IMR-90 (cell line): ENCODE results near the gene KL. TPM values are rescaled to one million over a fixed set of nuclear protein-coding genes. Genes with fewer than 3 reads are reported as not detected.

Source experiments
- ATAC-seq: fragments of 200-7000 bp; cut with Tn5 transposase; 2 replicates; pipeline ENCODE4 v1.9.1; 2020; ENCODE audit warnings: low read depth, mild to moderate bottlenecking, moderate library complexity
- BruUV-seq: library from RNA; stranded (reverse); fragments of 400-500 nt; replicated peaks from 2 replicates; lab custom pipeline; 2021; lab: Mats Ljungman, UMichigan
- CTCF ChIA-PET: fragments of 300-600 bp; formaldehyde crosslinking; extraction: SDS; loops from one replicate; lab custom pipeline; 2021; ENCODE audit warnings: antibody characterized with exemption; lab: Yijun Ruan, JAX
- POLR2A ChIA-PET: fragments of 300-600 bp; sonication (Branson Sonifier 250); formaldehyde crosslinking; loops from one replicate; lab custom pipeline; 2022; ENCODE audit warnings: antibody characterized with exemption; ENCODE audit not compliant: unreplicated experiment; lab: Charles Lee
- DNase-seq: peaks from one replicate; pipeline ENCODE4 v3.0.0; 2013
- H2AFZ ChIP-seq: replicated peaks from 2 replicates; pipeline ENCODE3; 2013; ENCODE audit warnings: low read length, mild to moderate bottlenecking; ENCODE audit not compliant: poor library complexity
- H2AK5ac ChIP-seq: 2 replicates; pipeline ENCODE4 v1.6.1; 2013; ENCODE audit warnings: low read depth, low read length, inconsistent platforms
- H2AK9ac ChIP-seq: replicated peaks from 2 replicates; pipeline ENCODE3; 2013; ENCODE audit warnings: mild to moderate bottlenecking, low read depth, low read length, moderate library complexity; ENCODE audit not compliant: poor library complexity
- H2BK120ac ChIP-seq: 2 replicates; pipeline ENCODE4 v1.6.1; 2013; ENCODE audit warnings: low read depth, low read length, inconsistent platforms
- H2BK15ac ChIP-seq: 3 replicates; pipeline ENCODE4 v1.6.1; 2013; ENCODE audit warnings: low read depth, low read length, inconsistent platforms
- H2BK20ac ChIP-seq: 2 replicates; pipeline ENCODE4 v1.6.1; 2013; ENCODE audit warnings: low read depth, mild to moderate bottlenecking, inconsistent platforms, low read length, moderate library complexity
- H2BK5ac ChIP-seq: 2 replicates; pipeline ENCODE4 v1.6.1; 2013; ENCODE audit warnings: mild to moderate bottlenecking, low read depth, low read length, inconsistent platforms; ENCODE audit not compliant: poor library complexity, severe bottlenecking
- H3K14ac ChIP-seq: replicated peaks from 2 replicates; pipeline ENCODE4 v1.6.1; 2013; ENCODE audit warnings: low read depth, low read length, inconsistent platforms
- H3K18ac ChIP-seq: 2 replicates; pipeline ENCODE4 v1.6.1; 2013; ENCODE audit warnings: low read depth, low read length, control low read depth
- H3K23ac ChIP-seq: 2 replicates; pipeline ENCODE4 v1.6.1; 2013; ENCODE audit warnings: low read depth, low read length, inconsistent platforms
- H3K27ac ChIP-seq: 2 replicates; pipeline ENCODE4 v1.5.1; 2013; ENCODE audit warnings: mild to moderate bottlenecking, control low read depth, low read length; ENCODE audit not compliant: insufficient read depth
- H3K27me3 ChIP-seq: 2 replicates; pipeline ENCODE4 v1.6.1; 2013; ENCODE audit warnings: low read length; ENCODE audit not compliant: control insufficient read depth, insufficient read depth
- H3K36me3 ChIP-seq: 2 replicates; pipeline ENCODE4 v1.6.1; 2013; ENCODE audit warnings: low read length, mixed read lengths; ENCODE audit not compliant: control insufficient read depth, insufficient read depth
- H3K4ac ChIP-seq: 2 replicates; pipeline ENCODE4 v1.6.1; 2013; ENCODE audit warnings: low read depth, low read length, inconsistent platforms
- H3K4me1 ChIP-seq: 2 replicates; pipeline ENCODE4 v1.6.1; 2013; ENCODE audit warnings: low read length, mixed read lengths; ENCODE audit not compliant: control insufficient read depth, insufficient read depth
- H3K4me2 ChIP-seq: 2 replicates; pipeline ENCODE4 v1.6.1; 2013; ENCODE audit warnings: low read depth, mild to moderate bottlenecking, control low read depth, low read length, moderate library complexity
- H3K4me3 ChIP-seq: 2 replicates; pipeline ENCODE4 v1.5.1; 2013; ENCODE audit warnings: low read depth, mild to moderate bottlenecking, control low read depth, low read length, moderate library complexity; ENCODE audit not compliant: insufficient read depth
- H3K56ac ChIP-seq: 2 replicates; pipeline ENCODE4 v1.6.1; 2013; ENCODE audit warnings: low read length, inconsistent platforms; ENCODE audit not compliant: insufficient read depth; ENCODE audit errors: extremely low read depth
- H3K79me1 ChIP-seq, 2 experiments: 2 replicates each; pipeline ENCODE4 v1.6.1; 2013; ENCODE audit warnings: low read length in 2 of 2, inconsistent platforms in 1 of 2, low read depth in 1 of 2
- H3K9ac ChIP-seq: 2 replicates; pipeline ENCODE4 v1.6.1; 2013; ENCODE audit warnings: low read depth, low read length, control low read depth
- H3K9me1 ChIP-seq: 2 replicates; pipeline ENCODE4 v1.6.1; 2013; ENCODE audit warnings: low read length, inconsistent platforms; ENCODE audit not compliant: insufficient read depth
- H3K9me3 ChIP-seq: 2 replicates; pipeline ENCODE4 v1.6.1; 2013; ENCODE audit warnings: low read length; ENCODE audit not compliant: control insufficient read depth, insufficient read depth
- H4K20me1 ChIP-seq: 2 replicates; pipeline ENCODE4 v1.6.1; 2013; ENCODE audit warnings: low read length, inconsistent platforms; ENCODE audit not compliant: insufficient read depth
- H4K5ac ChIP-seq: 2 replicates; pipeline ENCODE4 v1.6.1; 2013; ENCODE audit warnings: mild to moderate bottlenecking, low read depth, low read length, control low read depth
- H4K8ac ChIP-seq, 2 experiments: 2 replicates each; pipeline ENCODE4 v1.6.1; 2013; ENCODE audit warnings: low read depth in 2 of 2, low read length in 2 of 2, control low read depth in 1 of 2, inconsistent platforms in 1 of 2
- H4K91ac ChIP-seq: 2 replicates; pipeline ENCODE4 v1.6.1; 2013; ENCODE audit warnings: low read depth, low read length, inconsistent platforms; ENCODE audit not compliant: insufficient read depth
- BHLHE40 ChIP-seq: fragments of 150-350 bp; IDR thresholded peaks from 2 replicates; pipeline ENCODE4 v1.6.1; 2016; ENCODE audit warnings: mild to moderate bottlenecking, low read depth, low read length
- CTCF ChIP-seq: conservative IDR thresholded peaks from 2 replicates; pipeline ENCODE4 v1.5.1; 2012; ENCODE audit warnings: mild to moderate bottlenecking, low read depth, low read length, improper control_type of control experiment
- MAFK ChIP-seq: IDR thresholded peaks from 2 replicates; pipeline ENCODE4 v1.6.1; 2012; ENCODE audit warnings: low read depth, low read length, improper control_type of control experiment
- NFE2L2 ChIP-seq: fragments of 150-350 bp; IDR thresholded peaks from 2 replicates; pipeline ENCODE4 v1.6.1; 2016; ENCODE audit warnings: low read depth, mild to moderate bottlenecking, low read length
- POLR2A ChIP-seq: IDR thresholded peaks from 2 replicates; pipeline ENCODE4 v1.6.1; 2012; ENCODE audit warnings: mild to moderate bottlenecking, low read depth, low read length
- RFX5 ChIP-seq: IDR thresholded peaks from 2 replicates; pipeline ENCODE4 v1.8.0; 2012; ENCODE audit warnings: low read depth, mild to moderate bottlenecking, low read length, moderate library complexity
- SMC3 ChIP-seq: fragments of 150-350 bp; IDR thresholded peaks from 2 replicates; pipeline ENCODE4 v1.6.1; 2016; ENCODE audit warnings: low read depth, mild to moderate bottlenecking, antibody characterized with exemption, low read length, moderate library complexity
- WGBS, 2 experiments: methylation state at CpG; one replicate each; pipeline versions ENCODE4 v1.1.5 to v1.1.7; 2013; ENCODE audit warnings: missing lambda C conversion rate in 2 of 2; ENCODE audit not compliant: insufficient read length in 1 of 2; ENCODE audit errors: extremely low coverage in 2 of 2; 5-methylcytosine and 5-hydroxymethylcytosine counted together
- dilution Hi-C: fragments of 300-500 bp; cut with HindIII; formaldehyde crosslinking; loops from one replicate; pipeline ENCODE4 v1.14.3; 2018; ENCODE audit warnings: low sequenced_read_pairs; ENCODE audit not compliant: unreplicated experiment
- in situ Hi-C: fragments of 300-500 bp; cut with MboI; formaldehyde crosslinking; loops from 3 replicates; pipeline ENCODE4 v1.14.3; 2019; ENCODE audit warnings: low sequenced_read_pairs, inconsistent platforms, mixed read lengths
- intact Hi-C: fragments of 100-400 bp; cut with micrococcal nuclease; formaldehyde crosslinking; loops from 2 replicates; pipeline ENCODE4 v1.10.0; 2022
- polyA plus RNA-seq, 3 experiments: library from polyadenylated mRNA; depleted of rRNA; stranded (reverse); fragments of >200 nt; gene quantifications; 2 replicates each; pipeline ENCODE4 v1.2.3, GENCODE V29; 2012; ENCODE audit warnings: low replicate concordance in 1 of 3
- total RNA-seq: library from RNA; depleted of rRNA; stranded (reverse); fragments of >200 nt; gene quantifications from 2 replicates; pipeline ENCODE4 v1.2.3, GENCODE V29; 2012
- TF ChIP-seq, protein P1 (sequence below): fragments of 150-350 bp; IDR thresholded peaks from 2 replicates; pipeline ENCODE4 v1.6.1; 2016; ENCODE audit warnings: low read depth, mild to moderate bottlenecking, low read length, moderate library complexity, borderline replicate concordance

KL gene
- total and polyA plus RNA-seq, 2 of the 4 experiments (the other 2 are of a cell fraction) = not detected

DNA sequence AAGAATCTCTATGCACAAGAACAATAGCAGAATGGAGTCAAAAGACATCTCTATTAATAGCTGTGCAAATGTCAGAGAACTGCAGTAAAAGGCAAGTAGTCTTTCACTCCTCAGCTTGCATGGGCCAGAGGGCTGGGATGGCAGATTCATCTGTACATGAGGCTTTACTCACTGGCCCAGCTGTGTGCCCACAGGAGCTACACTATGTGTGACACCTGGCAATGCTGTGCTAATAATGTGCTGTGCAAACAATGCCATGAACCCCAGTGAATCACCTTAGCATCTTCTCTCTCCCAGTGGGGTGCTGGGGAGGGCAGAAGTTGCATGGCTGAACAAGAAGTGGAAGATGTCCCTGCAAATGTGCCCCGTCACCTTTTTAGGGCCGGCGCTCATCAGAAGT, 73.1 kb downstream of the KL start:
- no peak overlapping the region for H2AFZ ChIP-seq
- H3K18ac ChIP-seq = no peak overlapping the region
- H4K5ac ChIP-seq = no peak overlapping the region
- H2BK20ac ChIP-seq = no peak overlapping the region
- intact Hi-C loops (no loop called here), dilution Hi-C loops (no loop called here), in situ Hi-C loops (no loop called here)
- H3K27me3 ChIP-seq = no peaks in the 10 kb centered on the region
- no peak for DNase-seq
- H4K91ac ChIP-seq = no peak overlapping the region
- POLR2A ChIA-PET = no interaction called here
- H2AK9ac ChIP-seq = no peak overlapping the region
- H2AK5ac ChIP-seq = no peak overlapping the region
- 93% methylated on average over 3 of the region's 3 CpGs; no CpG with 5 or more reads in 1 of the 2 experiments for WGBS, 2 experiments
- H3K4me1 ChIP-seq = no peaks in the 10 kb centered on the region
- no TSS peak for BruUV-seq
- no peak overlapping the region for H3K14ac ChIP-seq
- ATAC-seq = no peak
- no peaks in the 10 kb centered on the region for H3K9me3 ChIP-seq
- no peak overlapping the region for H3K4ac ChIP-seq
- no peaks in the 10 kb centered on the region for H3K79me1 ChIP-seq
- no peak overlapping the region for H2BK120ac ChIP-seq
- TF ChIP-seq, protein P1, sequence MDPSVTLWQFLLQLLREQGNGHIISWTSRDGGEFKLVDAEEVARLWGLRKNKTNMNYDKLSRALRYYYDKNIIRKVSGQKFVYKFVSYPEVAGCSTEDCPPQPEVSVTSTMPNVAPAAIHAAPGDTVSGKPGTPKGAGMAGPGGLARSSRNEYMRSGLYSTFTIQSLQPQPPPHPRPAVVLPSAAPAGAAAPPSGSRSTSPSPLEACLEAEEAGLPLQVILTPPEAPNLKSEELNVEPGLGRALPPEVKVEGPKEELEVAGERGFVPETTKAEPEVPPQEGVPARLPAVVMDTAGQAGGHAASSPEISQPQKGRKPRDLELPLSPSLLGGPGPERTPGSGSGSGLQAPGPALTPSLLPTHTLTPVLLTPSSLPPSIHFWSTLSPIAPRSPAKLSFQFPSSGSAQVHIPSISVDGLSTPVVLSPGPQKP = no peak
- TF ChIP-seq SMC3 (no peak), NFE2L2 (no peak), CTCF (no peak), POLR2A (no peak), RFX5 (no peak), MAFK (no peak), BHLHE40 (no peak)
- H3K4me2 ChIP-seq = no peak overlapping the region
- H3K9ac ChIP-seq = no peak overlapping the region
- H3K36me3 ChIP-seq = no peaks in the 10 kb centered on the region
- no peaks in the 10 kb centered on the region for H4K20me1 ChIP-seq
- no peaks in the 10 kb centered on the region for H3K9me1 ChIP-seq
- no peak overlapping the region for H4K8ac ChIP-seq
- H2BK15ac ChIP-seq = no peak overlapping the region
- no peak overlapping the region for H2BK5ac ChIP-seq
- H3K4me3 ChIP-seq = no peak overlapping the region
- no peak overlapping the region for H3K23ac ChIP-seq
- H3K56ac ChIP-seq = no peak overlapping the region
- CTCF ChIA-PET = no interaction called here
- H3K27ac ChIP-seq = no peak overlapping the region
